ENCODE data around the gene C20orf141.
"Not testable (repeated sequence)": the region's sequence is repeated elsewhere in the genome, so short reads cannot be mapped to it uniquely, and the experiment has no call there.

The C20orf141 gene

GRCh38 chr20:2799688-2800520, 14.9 kb upstream of the C20orf141 start:
- no peak for DNase-seq

- no peak for DNase-seq
Observed at GRCh38 chr20:2800521-2801285, 14.1 kb upstream of the C20orf141 start, which contains the start of gene CPXM1. Gene CPXM1 (minus strand): TSS chr20:2800627. CDS start chr20:2800572, 55 bp downstream.

- DNase-seq: no peak
Observed at GRCh38 chr20:2801286-2801728, 13.5 kb upstream of the C20orf141 start.

GRCh38 chr20:2804041-2804828, 10.6 kb upstream of the C20orf141 start:
- DNase-seq: no peak

GRCh38 chr20:2804852-2805688, 9.7 kb upstream of the C20orf141 start:
- DNase-seq: no peak

GRCh38 chr20:2805689-2806350, 9.0 kb upstream of the C20orf141 start:
- DNase-seq: no peak

- no peak for DNase-seq
Observed at GRCh38 chr20:2806351-2806701, 8.5 kb upstream of the C20orf141 start.

- DNase-seq: no peak
Observed at GRCh38 chr20:2807019-2807418, 7.8 kb upstream of the C20orf141 start.

- not testable (repeated sequence) for DNase-seq
Observed at GRCh38 chr20:2807929-2808328, 6.9 kb upstream of the C20orf141 start.

GRCh38 chr20:2809690-2810089, 5.1 kb upstream of the C20orf141 start:
- no peak for DNase-seq

GRCh38 chr20:2812189-2812588, 2.6 kb upstream of the C20orf141 start:
- no peak for DNase-seq

GRCh38 chr20:2814076-2814475, 711 bp upstream of the C20orf141 start:
- no peak for DNase-seq

GRCh38 chr20:2815242-2815900, 584 bp downstream of the C20orf141 start:
- DNase-seq: no peak

- DNase-seq: no peak
Observed at GRCh38 chr20:2816030-2816582, 1.3 kb downstream of the C20orf141 start, which contains the start of gene TMEM239. Gene TMEM239 (plus strand): TSS chr20:2816364. CDS start chr20:2816555, 191 bp downstream.

GRCh38 chr20:2816583-2817340, 2.0 kb downstream of the C20orf141 start:
- no peak for DNase-seq

- DNase-seq: no peak
Observed at GRCh38 chr20:2817341-2817726, 2.5 kb downstream of the C20orf141 start.

GRCh38 chr20:2817891-2818595, 3.3 kb downstream of the C20orf141 start:
- no peak for DNase-seq

GRCh38 chr20:2820084-2820895, 5.5 kb downstream of the C20orf141 start:
- DNase-seq: peak; percentile 73

Data from fibroblast of skin of right quadriceps (primary cell).